Activated naive CD8-positive, alpha-beta T cell treated with anti-CD3 and anti-CD28 coated beads for 36 hours (primary cell): ENCODE results near the gene TUFT1. TPM values are rescaled to one million over a fixed set of nuclear protein-coding genes. Genes with fewer than 3 reads are reported as not detected.
"Not testable (repeated sequence)": the region's sequence is repeated elsewhere in the genome, so short reads cannot be mapped to it uniquely, and the experiment has no call there.

ENCODE experiments used
- DNase-seq: peaks from one replicate; pipeline ENCODE4 v3.0.0; 2021
- H3K27ac Mint-ChIP-seq: one replicate; pipeline ENCODE4 v1.8.0; 2022; ENCODE audit warnings: mild to moderate bottlenecking, moderate library complexity, mixed read lengths
- H3K27me3 Mint-ChIP-seq: one replicate; pipeline ENCODE4 v1.8.0; 2022; ENCODE audit warnings: mild to moderate bottlenecking, mixed read lengths
- H3K36me3 Mint-ChIP-seq: one replicate; pipeline ENCODE4 v1.8.0; 2021; ENCODE audit warnings: mild to moderate bottlenecking, mixed read lengths
- H3K4me1 Mint-ChIP-seq: one replicate; pipeline ENCODE4 v1.8.0; 2021; ENCODE audit warnings: mixed read lengths
- H3K4me3 Mint-ChIP-seq: one replicate; pipeline ENCODE4 v1.8.0; 2022; ENCODE audit warnings: mild to moderate bottlenecking, moderate library complexity, mixed read lengths
- H3K9me3 Mint-ChIP-seq: one replicate; pipeline ENCODE4 v1.8.0; 2022; ENCODE audit warnings: mixed read lengths
- total RNA-seq, 2 experiments: library from RNA; stranded (reverse); gene quantifications; one replicate each; pipeline ENCODE4 v1.2.3, GENCODE V29; 2021

TUFT1 gene
- total RNA-seq, 2 experiments from 2014 or later, result 2.3 to 2.9 TPM

DNA sequence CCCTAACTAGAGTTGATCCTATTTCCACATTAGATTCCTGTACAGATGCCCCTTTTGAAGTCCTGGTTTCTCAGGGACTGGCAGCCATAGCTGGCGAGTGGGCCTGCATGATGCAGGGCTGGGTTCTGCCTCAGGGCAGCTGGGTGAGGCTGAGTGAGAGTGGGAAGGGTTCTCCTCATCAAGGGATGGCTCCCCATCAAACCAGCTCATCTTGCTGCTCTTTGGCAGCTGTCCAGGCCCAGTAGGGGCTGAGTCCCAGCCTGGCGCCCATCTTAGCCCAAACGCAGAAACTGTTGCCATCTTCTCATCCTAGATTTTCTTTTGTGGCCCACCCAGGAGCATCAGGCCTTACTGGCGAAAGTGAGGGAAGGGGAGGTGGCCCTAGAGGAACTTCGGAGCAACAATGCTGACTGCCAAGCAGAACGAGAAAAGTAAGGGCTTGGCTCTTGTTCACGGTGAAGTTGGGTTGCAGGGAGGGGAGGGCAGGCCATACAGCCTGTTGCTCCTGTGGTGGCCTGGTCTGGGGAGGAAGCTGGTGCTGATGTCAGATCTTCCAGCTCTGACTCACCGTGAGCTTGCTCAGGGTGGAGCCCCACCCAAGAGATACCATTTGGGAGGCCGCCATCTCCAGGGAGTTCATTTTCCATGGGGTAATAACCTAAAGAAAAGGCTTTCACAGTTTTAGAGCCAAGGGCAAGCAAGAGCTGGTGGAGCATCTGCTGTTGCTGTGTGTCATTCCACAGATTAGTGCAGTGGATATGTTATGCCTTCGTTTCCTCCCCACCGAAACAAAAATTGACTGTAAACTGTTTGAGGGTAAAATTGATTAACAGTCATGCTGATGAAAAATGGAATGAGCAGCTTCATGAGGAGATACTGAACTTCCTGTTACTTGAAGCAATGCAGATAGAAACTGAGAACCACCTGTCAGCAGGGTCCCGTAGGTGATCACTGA is 34.7 kb downstream of the TUFT1 start:
- DNase-seq, result peak; percentile 23
- Mint-ChIP-seq H3K4me1 (peaks cover 7% of the 10 kb centered on the region), H3K36me3 (no peaks in the 10 kb centered on the region), H3K9me3 (no peaks in the 10 kb centered on the region), H3K27me3 (no peaks in the 10 kb centered on the region), H3K4me3 (no peak overlapping the region), H3K27ac (no peak overlapping the region)

DNA sequence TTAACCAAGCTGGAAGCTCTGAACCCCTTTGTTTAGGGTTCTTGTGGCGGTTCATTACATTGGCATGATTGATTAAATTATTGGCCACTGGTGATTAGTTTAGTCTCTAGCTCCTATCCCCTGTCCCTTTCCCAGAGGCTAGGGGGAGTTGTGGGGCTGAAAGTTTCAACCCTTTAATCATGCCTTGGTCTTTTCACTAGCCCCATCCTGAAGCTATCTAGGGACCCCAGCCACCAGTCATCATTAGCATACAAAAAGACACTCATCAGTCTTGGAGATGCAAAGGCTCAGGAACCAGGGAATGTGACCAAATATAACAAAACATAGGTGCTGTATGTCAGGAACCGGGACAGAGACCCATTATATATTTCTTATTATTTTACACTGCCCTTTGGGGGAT is 37.1 kb downstream of the TUFT1 start:
- Mint-ChIP-seq H3K36me3 (no peaks in the 10 kb centered on the region), H3K4me3 (no peak overlapping the region), H3K27me3 (no peaks in the 10 kb centered on the region), H3K4me1 (peaks cover 7% of the 10 kb centered on the region), H3K9me3 (no peaks in the 10 kb centered on the region), H3K27ac (no peak overlapping the region)
- DNase-seq, result no peak

DNA sequence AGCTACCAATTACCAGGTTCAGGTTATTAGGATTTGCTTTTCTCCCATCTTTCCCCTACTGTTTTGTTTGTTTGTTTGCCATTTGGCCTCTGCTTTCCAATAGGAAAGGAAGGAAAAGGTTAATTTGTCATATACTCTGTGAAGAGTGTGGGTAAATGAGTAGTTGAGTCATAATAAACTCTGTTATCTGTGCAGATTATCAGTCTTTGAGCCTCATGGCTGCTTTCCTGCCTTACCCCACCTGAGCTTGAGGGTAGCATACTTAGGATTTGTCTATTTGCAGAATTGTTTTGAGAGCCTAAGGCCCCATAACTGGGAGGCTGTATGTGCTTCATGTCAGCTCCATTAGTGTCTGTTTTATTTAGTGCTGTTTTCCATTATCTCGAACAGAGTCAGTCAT is 38.8 kb downstream of the TUFT1 start:
- H3K36me3 Mint-ChIP-seq, result no peaks in the 10 kb centered on the region
- H3K4me3 Mint-ChIP-seq, result no peak overlapping the region
- peaks cover 7% of the 10 kb centered on the region for H3K4me1 Mint-ChIP-seq
- H3K9me3 Mint-ChIP-seq, result no peaks in the 10 kb centered on the region
- no peaks in the 10 kb centered on the region for H3K27me3 Mint-ChIP-seq
- DNase-seq, result no peak
- no peak overlapping the region for H3K27ac Mint-ChIP-seq

DNA sequence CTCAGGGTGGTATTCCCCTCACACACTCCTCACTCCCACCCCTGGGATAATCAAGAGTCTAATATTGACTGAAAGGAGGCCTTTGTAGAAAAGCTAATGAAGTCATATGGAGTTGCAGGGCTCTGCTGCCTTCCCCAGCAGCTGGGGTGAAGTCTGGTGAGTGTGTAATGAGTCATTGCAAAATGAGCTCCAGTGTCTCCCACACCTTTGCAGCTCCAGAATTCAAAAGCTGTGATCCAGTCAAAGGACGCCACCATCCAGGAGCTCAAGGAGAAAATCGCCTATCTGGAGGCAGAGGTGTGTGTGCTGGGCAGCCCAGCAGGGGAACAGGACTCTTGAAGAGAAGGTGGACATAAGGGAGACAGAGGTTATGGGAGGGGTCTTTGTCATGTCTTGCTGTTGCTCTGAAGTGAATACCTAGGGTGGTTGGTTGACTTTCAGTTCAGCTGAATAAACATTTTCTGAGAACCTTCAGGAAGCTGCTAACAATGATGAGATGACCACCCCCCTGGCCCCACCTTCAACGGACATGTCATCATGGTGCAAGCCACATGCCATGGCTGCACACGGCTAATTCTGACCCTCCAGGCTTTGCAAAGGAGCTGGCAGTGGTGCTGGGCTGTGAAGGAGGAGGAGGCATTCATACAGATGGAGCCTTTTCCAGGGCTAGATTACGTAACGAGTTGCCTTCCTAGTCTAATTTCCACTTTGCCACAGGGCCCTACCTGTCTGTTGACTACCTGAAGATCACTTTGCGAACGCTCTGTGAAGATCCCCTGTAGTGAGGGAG is 39.5 kb downstream of the TUFT1 start:
- H3K27me3 Mint-ChIP-seq, result no peaks in the 10 kb centered on the region
- no peaks in the 10 kb centered on the region for H3K9me3 Mint-ChIP-seq
- H3K36me3 Mint-ChIP-seq, result no peaks in the 10 kb centered on the region
- peaks cover 7% of the 10 kb centered on the region for H3K4me1 Mint-ChIP-seq
- DNase-seq, result no peak
- no peak overlapping the region for H3K27ac Mint-ChIP-seq
- H3K4me3 Mint-ChIP-seq, result no peak overlapping the region

DNA sequence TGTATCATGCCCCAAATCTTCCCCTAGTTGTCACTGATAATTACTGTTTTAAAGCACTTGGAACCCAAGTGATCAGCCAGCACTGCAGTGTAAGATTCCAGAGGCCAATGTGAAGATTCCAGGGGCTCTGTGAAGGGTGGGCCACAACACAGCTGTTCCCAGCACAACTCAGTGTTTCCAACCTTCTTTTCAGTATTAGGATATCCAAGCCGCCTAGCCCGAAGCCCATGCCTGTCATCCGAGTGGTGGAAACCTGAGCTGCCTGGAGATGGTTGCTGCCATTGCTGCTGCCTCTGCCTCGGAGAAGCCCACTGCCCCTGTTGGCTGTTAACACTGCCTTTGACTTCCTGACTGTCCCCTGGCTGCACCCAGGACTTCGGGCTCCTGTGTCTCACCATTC is 41.3 kb downstream of the TUFT1 start:
- Mint-ChIP-seq H3K9me3 (no peaks in the 10 kb centered on the region), H3K4me1 (no peaks in the 10 kb centered on the region), H3K4me3 (no peak overlapping the region), H3K27ac (no peak overlapping the region), H3K27me3 (no peaks in the 10 kb centered on the region), H3K36me3 (no peaks in the 10 kb centered on the region)
- DNase-seq, result no peak

DNA sequence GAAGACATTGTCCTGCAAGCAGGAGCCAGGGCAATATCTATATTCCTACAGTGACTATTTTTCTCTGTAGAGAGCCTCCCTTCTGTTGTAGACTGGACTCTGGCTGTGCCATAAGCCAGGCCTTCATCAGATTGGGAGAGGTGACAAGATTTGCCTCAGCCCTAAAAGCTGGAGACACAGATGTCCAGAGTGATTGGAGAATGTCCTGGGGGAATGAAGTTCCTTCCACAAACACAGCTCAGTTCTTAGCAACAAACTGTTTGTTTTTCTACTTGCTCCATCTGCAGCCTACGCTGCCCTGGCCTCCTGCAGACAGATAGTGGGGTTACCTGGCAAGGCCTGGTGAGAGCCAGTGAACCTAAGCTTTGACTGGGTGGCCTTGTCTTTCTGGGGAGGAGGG is 41.8 kb downstream of the TUFT1 start:
- no peaks in the 10 kb centered on the region for H3K27me3 Mint-ChIP-seq
- no peaks in the 10 kb centered on the region for H3K9me3 Mint-ChIP-seq
- no peak overlapping the region for H3K4me3 Mint-ChIP-seq
- no peaks in the 10 kb centered on the region for H3K36me3 Mint-ChIP-seq
- H3K4me1 Mint-ChIP-seq, result no peaks in the 10 kb centered on the region
- DNase-seq, result no peak
- H3K27ac Mint-ChIP-seq, result no peak overlapping the region

DNA sequence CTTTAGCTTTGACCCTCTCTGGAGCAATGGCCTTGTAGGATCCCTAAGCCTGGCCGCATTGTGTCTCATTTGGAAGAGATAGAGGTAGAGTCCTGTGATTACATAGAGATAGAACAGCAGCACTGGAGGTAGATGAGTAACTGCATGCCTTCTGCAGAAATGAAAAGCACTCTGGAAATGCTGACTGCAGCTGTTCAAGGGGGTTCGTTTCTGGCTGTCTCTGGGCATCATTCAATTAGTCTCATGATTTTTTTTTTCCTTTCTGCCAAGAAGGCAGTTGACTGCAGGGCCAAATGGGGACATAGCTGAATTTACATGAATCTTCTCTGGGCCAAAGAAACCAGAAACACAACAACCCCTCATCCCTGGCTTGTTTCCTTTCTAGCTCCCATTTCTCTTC is 43.7 kb downstream of the TUFT1 start:
- no peak for DNase-seq
- Mint-ChIP-seq H3K4me3 (no peak overlapping the region), H3K27me3 (no peaks in the 10 kb centered on the region), H3K36me3 (no peaks in the 10 kb centered on the region), H3K27ac (no peak overlapping the region), H3K9me3 (no peaks in the 10 kb centered on the region), H3K4me1 (no peaks in the 10 kb centered on the region)

DNA sequence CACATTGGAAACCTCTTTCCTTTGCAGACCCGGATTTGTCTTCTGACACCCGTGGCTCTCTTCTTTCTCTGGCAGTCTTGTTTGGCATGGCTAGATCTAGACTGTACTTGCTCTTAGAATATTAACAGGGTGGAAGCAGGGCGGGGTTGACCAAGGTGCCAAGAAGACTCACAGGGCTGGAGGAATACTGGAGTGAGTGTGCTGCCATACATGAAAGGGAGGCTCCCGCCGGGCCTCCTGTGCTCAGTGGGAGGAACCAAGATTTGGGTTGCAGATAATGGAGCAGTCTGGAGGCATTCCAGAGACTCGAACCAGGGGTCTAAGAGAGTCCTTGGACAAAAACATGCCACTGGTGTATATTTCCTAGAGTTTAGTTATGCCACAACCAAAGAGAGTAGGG is 44.2 kb downstream of the TUFT1 start:
- no peak for DNase-seq
- Mint-ChIP-seq H3K4me3 (no peak overlapping the region), H3K27me3 (no peaks in the 10 kb centered on the region), H3K36me3 (no peaks in the 10 kb centered on the region), H3K9me3 (no peaks in the 10 kb centered on the region), H3K27ac (no peak overlapping the region), H3K4me1 (no peaks in the 10 kb centered on the region)

DNA sequence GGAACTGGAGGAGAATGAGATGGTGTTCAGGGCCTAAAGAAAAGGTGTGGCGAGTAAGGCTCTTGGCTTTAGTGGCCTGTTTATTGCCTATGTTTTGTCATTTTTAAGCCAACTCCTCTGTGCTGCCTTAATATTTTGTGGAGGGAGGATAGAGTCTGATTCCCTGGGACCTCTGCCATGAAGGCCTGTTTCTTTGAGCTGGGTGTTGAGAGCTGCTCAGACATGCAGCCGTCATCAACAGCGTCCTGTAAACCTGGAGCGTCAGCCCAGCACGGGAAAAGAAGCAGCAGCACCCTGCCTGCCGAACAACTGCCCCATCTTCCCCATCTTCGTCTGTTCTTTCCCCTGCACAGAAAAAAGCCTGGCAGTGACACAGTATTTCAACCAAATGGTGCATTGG is 44.7 kb downstream of the TUFT1 start:
- Mint-ChIP-seq H3K27ac (no peak overlapping the region), H3K4me3 (no peak overlapping the region), H3K9me3 (no peaks in the 10 kb centered on the region), H3K36me3 (no peaks in the 10 kb centered on the region), H3K27me3 (no peaks in the 10 kb centered on the region), H3K4me1 (no peaks in the 10 kb centered on the region)
- DNase-seq, result no peak

DNA sequence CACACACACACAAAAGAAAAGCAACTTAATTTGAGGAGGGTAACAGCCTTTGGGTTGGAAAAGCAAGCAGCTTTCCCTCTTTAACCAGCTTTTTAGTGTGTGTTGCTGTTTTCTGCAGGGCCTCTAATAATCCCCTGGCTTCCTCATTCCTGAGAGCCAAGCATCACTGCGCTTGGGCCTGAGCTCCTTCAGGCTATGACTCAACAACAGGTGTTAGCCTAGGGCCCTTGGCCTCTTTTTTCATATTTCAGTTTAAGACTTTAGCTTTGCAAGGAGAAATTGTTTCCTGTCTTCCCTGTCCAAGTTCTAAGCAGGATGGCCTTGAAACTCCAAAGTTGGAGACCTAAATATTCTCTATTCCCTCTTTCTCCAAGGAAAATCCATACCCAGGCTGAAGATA is 45.5 kb downstream of the TUFT1 start:
- DNase-seq, result no peak
- H3K4me3 Mint-ChIP-seq, result no peak overlapping the region
- peaks cover 4% of the 10 kb centered on the region for H3K27me3 Mint-ChIP-seq
- no peaks in the 10 kb centered on the region for H3K9me3 Mint-ChIP-seq
- H3K4me1 Mint-ChIP-seq, result no peaks in the 10 kb centered on the region
- no peaks in the 10 kb centered on the region for H3K36me3 Mint-ChIP-seq
- H3K27ac Mint-ChIP-seq, result no peak overlapping the region

DNA sequence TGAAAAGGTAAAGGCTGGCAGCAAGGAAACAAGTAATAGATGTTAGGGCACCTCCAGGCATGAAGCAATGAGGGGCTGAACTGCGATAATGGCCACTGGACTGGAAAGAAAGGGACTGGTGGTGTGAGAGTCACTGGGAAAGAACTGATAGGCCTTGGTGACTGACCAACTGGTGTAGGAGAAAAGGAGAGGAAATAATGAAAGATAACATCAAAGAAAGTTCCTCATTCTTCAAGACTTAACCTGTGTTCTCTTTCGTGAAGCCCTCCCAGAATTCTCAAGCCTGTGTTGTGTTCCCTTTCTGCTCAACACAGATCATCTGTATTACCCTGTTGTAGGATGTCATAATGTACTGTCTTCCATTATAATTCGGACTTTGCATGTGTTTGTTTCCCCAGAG is 50.9 kb downstream of the TUFT1 start:
- H3K4me1 Mint-ChIP-seq, result peaks cover 5% of the 10 kb centered on the region
- H3K36me3 Mint-ChIP-seq, result no peaks in the 10 kb centered on the region
- no peak overlapping the region for H3K4me3 Mint-ChIP-seq
- no peaks in the 10 kb centered on the region for H3K9me3 Mint-ChIP-seq
- peaks cover 12% of the 10 kb centered on the region for H3K27me3 Mint-ChIP-seq
- DNase-seq, result no peak
- H3K27ac Mint-ChIP-seq, result no peak overlapping the region

DNA sequence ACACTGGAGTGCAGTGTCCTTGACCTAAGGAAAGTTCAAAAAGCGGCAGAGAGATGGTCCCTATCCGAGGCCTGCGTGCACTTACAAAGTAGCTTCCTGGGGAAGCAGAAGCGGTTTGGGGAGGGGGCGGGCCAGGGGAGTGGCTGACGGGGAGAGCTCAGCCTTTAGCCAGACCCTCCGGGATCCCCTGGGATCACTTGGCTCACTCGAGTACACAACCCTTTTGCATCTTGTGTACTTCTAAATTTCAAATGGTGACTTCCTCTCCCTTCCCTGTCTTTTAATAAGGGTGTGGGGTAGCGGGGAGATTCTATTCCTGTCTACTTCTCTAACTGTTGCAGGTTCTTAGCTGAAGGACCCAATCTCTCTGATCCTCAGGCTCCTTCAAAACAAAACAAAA is 53.6 kb downstream of the TUFT1 start:
- H3K4me3 Mint-ChIP-seq, result peak overlapping the region; percentile 59
- H3K27me3 Mint-ChIP-seq, result peaks cover 12% of the 10 kb centered on the region
- no peak overlapping the region for H3K27ac Mint-ChIP-seq
- H3K9me3 Mint-ChIP-seq, result no peaks in the 10 kb centered on the region
- no peaks in the 10 kb centered on the region for H3K36me3 Mint-ChIP-seq
- no peak for DNase-seq
- H3K4me1 Mint-ChIP-seq, result peaks cover 5% of the 10 kb centered on the region

DNA sequence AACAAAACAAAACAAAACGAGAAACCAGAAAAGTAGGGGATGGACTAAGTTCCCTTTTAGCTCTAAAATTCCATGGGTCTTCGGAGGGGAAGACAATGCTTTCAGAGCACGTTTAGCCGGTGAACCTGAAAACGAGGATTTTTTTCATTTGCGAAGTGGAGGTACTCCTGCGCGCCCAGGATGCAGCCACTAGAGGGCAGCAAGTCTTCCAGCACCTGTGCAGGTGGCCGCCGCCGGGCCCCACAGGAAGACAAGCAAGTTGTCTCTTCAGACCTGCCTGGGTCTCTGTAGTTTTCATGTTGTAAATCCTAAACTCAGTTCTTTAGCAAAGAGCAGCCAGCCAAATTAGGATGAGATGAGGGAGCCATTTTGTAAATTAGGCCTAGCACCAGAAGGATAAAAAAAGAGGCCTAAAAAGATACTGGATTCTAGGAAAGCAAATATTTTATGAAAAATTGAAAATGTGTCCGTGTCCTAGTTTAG is 54.1 kb downstream of the TUFT1 start:
- Mint-ChIP-seq H3K4me1 (peaks cover 5% of the 10 kb centered on the region), H3K4me3 (peak overlapping the region; percentile 59), H3K9me3 (no peaks in the 10 kb centered on the region), H3K36me3 (no peaks in the 10 kb centered on the region), H3K27ac (no peak overlapping the region), H3K27me3 (peaks cover 12% of the 10 kb centered on the region)
- peak; percentile 83 for DNase-seq

DNA sequence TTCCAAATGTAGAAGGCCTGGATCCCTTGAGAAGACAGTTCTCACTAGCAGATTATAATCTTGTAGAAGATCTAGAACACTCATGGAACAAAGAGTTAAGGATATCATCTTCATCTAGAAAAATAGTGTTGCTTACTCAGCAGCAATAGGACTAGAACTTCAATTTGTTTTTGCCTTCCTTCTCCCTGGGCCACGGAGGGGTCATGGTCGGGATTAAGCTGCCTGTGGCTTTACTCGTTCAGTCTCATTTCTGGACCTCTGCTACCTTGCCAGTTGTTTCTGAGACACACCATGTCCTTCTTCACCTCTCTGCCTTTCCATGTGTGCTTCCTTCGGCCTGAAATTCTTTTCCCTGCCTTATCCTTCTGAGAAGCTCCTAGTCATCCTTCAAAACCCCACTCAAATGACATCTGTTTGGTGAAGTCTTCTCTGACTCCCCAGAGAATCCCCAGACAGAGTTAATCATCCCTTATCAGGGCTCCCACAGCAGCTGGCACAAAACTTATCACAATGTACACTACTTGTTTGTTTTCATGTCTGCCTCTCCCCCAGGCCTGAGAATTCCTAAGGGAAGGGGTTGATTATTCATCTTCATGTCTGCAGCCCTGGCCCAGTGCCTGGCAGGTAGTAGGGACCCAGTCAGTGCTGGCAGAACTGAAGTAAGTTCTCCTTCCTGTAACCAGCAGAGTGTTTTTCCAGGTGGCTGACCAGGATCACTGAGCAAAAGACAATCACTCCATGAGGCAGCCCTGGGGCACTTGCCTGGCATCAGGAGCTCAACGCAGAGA is 56.3 kb downstream of the TUFT1 start:
- no peaks in the 10 kb centered on the region for H3K9me3 Mint-ChIP-seq
- H3K4me3 Mint-ChIP-seq, result no peak overlapping the region
- no peaks in the 10 kb centered on the region for H3K36me3 Mint-ChIP-seq
- DNase-seq, result no peak
- peaks cover 8% of the 10 kb centered on the region for H3K27me3 Mint-ChIP-seq
- no peak overlapping the region for H3K27ac Mint-ChIP-seq
- H3K4me1 Mint-ChIP-seq, result peaks cover 5% of the 10 kb centered on the region

DNA sequence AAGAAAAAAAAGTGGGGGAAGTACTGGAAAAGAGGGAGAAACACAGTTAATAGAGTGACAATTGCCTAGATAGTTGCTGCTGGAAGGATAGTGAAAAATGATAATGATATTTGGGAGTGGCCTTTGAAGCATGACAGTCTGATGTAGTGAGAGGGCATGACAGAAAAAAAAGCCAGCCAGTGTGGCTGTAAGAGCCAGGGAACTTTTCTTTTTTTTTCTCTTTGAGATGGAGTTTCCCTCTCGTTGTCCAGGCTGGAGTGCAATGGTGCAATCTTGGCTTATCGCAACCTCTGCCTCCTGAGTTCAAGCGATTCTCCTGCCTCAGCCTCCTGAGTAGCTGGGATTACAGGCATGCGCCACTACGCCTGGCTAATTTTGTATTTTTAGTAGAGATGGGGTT is 62.4 kb downstream of the TUFT1 start:
- not testable (repeated sequence) for H3K9me3 Mint-ChIP-seq, DNase-seq, H3K36me3 Mint-ChIP-seq, H3K4me3 Mint-ChIP-seq, H3K27ac Mint-ChIP-seq, H3K4me1 Mint-ChIP-seq
- H3K27me3 Mint-ChIP-seq, result peaks cover 24% of the 10 kb centered on the region
